Ishikawa (cell line): ENCODE results near the gene NUAK2.

Experiments
- CEBPB ChIP-seq: IDR thresholded peaks from 2 replicates; pipeline ENCODE4 v1.6.1; 2012
- TAF1 ChIP-seq: IDR thresholded peaks from 2 replicates; pipeline ENCODE4 v1.6.1; 2012; ENCODE audit warnings: low read depth, mild to moderate bottlenecking
- TF ChIP-seq, protein P1 (sequence below): IDR thresholded peaks from 2 replicates; pipeline ENCODE4 v1.6.1; 2012
- TF ChIP-seq, protein P2 (sequence below): IDR thresholded peaks from 2 replicates; pipeline ENCODE4 v1.6.1; 2012; ENCODE audit warnings: low read depth, mild to moderate bottlenecking
- TF ChIP-seq, protein P3 (sequence below): IDR thresholded peaks from 2 replicates; pipeline ENCODE4 v1.6.1; 2012

DNA sequence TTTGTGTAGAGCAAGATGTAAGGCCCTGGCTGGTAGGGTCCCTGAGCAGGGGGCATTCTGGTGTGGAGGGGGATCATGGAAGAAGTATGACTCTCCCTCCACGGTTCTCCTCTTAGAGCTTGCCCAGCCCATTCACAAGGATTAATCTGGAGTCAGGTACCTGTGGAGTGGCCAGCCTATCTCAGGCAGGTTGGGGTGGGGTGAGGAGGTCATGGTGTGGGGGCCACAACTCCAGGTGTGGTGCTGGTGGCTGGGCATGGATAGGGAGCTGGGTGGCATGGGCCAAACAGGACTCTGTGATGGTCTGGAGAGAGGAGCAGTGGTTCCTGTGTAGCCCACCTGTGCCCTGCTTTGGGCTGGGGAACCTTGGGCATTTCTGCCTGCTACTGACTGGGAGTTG, 61.5 kb downstream of the NUAK2 start:
- TF ChIP-seq CEBPB: no peak
- TF ChIP-seq, protein P1, sequence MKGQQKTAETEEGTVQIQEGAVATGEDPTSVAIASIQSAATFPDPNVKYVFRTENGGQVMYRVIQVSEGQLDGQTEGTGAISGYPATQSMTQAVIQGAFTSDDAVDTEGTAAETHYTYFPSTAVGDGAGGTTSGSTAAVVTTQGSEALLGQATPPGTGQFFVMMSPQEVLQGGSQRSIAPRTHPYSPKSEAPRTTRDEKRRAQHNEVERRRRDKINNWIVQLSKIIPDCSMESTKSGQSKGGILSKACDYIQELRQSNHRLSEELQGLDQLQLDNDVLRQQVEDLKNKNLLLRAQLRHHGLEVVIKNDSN: no peak
- TF ChIP-seq, protein P2, sequence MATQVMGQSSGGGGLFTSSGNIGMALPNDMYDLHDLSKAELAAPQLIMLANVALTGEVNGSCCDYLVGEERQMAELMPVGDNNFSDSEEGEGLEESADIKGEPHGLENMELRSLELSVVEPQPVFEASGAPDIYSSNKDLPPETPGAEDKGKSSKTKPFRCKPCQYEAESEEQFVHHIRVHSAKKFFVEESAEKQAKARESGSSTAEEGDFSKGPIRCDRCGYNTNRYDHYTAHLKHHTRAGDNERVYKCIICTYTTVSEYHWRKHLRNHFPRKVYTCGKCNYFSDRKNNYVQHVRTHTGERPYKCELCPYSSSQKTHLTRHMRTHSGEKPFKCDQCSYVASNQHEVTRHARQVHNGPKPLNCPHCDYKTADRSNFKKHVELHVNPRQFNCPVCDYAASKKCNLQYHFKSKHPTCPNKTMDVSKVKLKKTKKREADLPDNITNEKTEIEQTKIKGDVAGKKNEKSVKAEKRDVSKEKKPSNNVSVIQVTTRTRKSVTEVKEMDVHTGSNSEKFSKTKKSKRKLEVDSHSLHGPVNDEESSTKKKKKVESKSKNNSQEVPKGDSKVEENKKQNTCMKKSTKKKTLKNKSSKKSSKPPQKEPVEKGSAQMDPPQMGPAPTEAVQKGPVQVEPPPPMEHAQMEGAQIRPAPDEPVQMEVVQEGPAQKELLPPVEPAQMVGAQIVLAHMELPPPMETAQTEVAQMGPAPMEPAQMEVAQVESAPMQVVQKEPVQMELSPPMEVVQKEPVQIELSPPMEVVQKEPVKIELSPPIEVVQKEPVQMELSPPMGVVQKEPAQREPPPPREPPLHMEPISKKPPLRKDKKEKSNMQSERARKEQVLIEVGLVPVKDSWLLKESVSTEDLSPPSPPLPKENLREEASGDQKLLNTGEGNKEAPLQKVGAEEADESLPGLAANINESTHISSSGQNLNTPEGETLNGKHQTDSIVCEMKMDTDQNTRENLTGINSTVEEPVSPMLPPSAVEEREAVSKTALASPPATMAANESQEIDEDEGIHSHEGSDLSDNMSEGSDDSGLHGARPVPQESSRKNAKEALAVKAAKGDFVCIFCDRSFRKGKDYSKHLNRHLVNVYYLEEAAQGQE: no peak
- TF ChIP-seq TAF1: no peak
- TF ChIP-seq, protein P3, sequence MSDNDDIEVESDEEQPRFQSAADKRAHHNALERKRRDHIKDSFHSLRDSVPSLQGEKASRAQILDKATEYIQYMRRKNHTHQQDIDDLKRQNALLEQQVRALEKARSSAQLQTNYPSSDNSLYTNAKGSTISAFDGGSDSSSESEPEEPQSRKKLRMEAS: no peak
